OCI-M1 (cell line): ENCODE data around the gene FMNL1.
A peak's percentile ranks its signal among the peaks of the same experiment; 100 is the strongest.

Source experiments
- DNase-seq: peaks from one replicate; lab custom pipeline; 2025; lab: John Stamatoyannopoulos, UW

Gene FMNL1

DNA sequence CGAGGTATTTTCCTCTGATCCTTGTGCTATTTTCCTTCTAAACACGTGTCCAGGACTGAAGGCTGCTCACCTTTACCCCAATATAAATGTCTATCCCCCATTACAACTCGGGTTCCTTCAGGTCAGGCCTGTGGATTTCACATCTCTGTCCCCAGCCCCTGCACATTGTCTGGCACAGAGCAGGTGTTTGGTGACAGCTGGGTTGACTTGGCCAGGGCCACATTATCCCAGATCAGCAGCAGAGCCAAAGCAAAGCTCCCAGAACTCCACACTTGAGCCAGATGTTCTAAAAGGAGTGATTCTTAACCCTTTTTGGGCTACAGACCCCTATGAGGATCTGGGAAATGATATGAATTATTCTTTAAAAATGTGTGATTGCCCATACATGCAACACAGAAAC, 58.2 kb downstream of the FMNL1 start:
- no peak for DNase-seq

DNA sequence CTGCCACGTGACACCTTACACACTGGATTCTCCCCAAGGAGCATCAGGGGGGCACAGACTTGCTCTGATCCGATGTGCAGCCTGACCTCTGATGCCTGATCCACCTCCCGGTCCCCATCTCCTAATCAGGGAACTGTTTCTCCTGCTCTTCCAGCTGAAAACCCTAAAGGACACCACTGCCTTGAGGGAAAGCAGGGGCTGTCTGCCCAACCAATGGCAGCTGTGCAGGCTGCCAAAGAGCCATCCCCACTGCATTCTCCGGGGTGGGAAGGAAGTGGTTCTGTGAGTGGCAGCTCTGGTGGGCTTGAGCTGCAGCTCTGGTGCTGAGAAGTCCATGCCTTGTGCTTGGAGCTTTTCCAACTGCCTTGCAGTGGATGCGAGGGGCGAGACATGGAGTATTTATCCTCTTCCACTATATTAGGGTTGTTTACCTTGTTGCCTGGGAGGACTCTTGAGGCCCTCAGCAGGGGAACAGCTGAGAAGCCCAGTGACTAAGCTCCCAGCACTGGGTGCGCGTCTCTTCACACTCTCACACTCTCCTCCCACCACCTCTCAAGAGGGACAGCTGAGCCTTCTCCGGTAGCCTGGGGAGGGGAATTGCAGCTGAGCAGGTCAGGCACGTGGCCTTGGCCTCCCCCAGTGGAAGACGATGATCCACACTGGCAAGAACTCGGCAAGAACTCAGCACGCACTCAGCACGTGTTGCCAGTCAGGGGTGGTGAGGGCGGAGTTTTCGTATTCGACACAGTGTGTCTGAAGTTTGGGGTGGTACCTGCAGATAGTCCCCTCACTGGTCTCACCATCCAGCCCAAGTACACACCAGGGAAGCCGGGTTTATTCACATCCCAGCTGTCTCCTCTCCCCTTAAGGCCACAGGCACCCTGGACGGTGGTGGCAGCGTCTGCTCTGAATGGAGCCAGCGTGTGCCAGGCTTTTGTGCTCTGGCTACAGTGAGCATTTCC, 61.3 kb downstream of the FMNL1 start:
- no peak for DNase-seq

GRCh38 chr17:45283711-45284110, 62.0 kb downstream of the FMNL1 start:
- no peak for DNase-seq

GRCh38 chr17:45284176-45285140, 62.8 kb downstream of the FMNL1 start:
- no peak for DNase-seq

DNA sequence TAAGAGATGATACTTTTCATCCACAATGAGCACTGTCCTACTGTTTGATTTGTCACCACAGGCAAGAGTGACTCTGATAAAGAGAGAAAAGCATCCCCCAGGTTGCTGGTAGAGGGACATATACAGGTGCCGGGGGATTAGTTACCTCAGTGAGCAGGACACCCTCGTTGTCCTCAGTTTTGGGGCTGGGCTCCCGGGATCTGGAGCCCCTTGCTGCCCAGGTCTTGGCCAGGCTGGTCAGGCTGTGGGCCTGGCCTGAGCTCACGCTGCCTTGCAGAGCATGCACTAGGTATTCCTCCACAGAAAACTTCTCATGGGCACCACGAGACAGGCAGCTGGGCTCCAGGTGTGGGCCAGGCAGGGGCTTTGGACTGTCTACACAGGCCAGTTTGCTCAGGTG, 64.6 kb downstream of the FMNL1 start:
- no peak for DNase-seq

- no peak for DNase-seq
Measured at GRCh38 chr17:45287526-45288500, 66.1 kb downstream of the FMNL1 start.

- DNase-seq, result no peak
Measured at GRCh38 chr17:45288825-45289224, 67.1 kb downstream of the FMNL1 start.

- DNase-seq, result no peak
Measured at GRCh38 chr17:45289301-45290268, 67.9 kb downstream of the FMNL1 start.

- DNase-seq, result no peak
Measured at GRCh38 chr17:45290269-45290765, 68.6 kb downstream of the FMNL1 start.

DNA sequence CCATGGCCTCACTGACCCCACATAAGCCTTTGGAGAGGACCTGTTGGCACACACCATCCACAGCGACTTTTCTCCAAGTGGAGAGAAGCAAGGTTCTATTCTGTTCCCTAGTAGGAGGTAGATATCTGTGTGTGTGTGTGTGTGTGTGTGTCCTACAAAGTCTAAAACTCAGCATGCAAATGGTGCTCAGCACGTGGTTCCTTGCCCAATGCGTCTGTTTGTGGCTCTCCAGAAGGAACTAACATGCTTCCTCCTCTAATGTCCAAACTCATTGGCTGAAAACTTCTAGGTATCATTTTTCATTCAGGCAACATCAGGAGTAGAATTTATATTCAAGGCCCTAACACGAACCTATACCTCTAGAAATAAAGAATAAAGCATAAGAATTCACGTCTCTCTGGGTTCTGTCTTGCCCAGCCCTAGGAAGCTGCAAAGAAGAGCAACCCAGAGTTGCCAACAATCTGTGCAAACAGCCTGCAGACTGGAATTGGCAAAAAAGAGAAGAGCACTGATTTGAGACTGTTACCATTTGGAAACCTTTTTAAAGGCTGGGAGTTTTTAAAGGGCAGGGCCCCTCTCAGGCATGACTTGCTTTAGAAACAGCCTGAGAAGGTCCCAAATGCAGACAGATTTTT, 69.6 kb downstream of the FMNL1 start:
- peak; percentile 21 for DNase-seq

DNA sequence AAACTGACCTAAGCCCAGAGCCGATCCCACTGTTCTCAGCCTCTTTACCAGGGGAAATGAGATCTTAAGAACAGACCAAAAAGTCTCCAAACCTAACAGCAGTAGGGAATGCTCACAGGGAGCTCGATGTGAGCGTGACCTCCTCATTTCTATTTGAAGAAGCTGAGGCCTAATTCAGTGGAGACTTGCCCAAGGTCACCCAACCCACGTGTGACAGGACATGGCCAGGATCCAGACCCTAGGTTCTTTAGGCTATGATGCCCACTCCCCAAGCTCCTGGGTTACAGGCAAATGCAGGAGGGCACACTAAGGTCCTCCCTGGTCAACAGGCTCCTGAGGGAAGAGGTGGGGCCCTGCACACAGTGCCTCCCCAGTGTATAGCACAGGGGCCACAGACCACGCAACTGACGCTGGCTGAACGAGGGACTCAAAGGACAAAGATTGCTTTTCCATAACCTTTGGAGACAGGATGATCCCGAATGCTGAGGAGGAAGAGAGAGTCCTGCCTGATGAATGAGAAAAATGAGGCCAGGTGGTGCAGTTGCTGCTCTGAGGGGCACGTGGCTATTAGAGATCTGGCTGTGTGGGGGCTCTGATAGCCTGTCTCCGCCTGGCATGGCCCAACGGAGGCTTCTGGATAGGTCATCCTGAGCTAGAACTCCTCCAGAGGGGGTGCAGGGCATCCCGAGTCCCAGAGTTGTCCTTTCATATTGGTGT, 71.2 kb downstream of the FMNL1 start:
- no peak for DNase-seq

- DNase-seq, result peak; percentile 32
Measured at GRCh38 chr17:45293413-45294211, 71.9 kb downstream of the FMNL1 start.

DNA sequence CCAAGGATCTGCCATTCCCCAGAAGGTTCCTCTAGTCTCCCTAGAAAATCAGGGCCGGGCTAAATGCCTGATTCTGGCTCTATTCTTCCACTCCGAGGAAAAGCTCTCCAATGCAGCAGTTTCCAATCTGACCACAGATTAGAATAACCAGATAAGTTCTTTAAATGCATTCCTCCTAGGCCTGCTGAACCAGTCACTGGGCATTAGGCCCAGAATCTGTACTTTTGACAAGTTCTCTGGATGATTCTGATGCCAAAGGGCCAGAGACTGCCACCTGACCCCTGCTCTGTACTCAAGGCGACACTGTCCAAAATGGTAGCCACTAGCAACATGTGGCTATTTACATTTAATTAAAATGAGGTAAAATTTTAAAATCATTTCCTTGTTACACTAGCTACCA, 72.8 kb downstream of the FMNL1 start:
- no peak for DNase-seq

DNA sequence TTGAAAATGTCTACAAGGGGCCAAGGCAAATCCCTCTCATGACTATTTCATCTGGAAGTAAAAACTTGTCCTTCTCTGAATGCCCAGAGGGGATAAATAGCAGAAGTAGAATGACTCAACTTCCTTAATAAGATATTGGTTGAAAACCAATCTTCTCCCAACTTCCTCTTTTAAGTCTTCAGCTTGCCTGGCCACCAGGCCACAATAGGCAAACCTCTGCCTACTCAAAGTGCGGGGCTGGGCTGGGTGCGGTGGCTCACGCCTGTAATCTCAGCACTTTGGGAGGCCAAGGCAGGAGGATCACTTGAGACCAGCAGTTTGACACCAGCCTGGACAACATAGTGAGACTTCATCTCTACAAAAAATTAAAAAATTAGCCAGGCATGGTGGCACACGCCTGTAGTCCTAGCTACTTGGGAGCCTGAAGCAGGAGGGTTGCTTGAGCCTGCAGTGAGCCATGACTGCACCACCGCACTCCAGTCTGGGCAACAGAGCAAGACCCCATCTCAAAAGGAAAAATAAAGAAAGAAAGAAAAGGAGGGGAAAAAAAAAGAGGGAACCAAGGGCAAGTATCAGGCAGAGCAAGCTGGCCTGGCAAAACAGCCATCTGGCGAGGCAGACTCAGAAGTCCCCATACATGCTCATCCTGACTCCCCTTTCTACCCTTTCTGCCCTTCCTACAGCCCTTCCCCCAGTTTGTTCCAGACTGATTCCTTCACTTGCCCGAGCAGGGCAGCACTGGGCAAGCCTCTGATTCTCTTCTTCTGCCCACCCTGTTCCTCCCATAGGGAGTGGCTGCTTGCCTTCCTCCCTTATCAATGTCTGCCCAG, 74.5 kb downstream of the FMNL1 start:
- peak; percentile 95 for DNase-seq

DNA sequence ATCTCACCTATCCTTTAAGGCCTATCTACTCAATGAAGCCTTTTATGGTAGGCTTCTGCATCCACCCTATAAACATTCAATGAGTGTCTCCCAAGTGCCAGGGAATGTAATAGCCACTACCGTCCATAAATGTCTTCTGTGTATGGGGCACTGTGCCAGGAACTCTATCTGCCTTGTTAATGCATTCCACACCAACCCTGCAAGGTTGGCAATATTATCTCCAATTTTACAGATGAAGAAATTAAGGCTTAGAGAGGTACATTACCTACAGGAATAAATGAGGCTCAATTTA, 75.1 kb downstream of the FMNL1 start:
- no peak for DNase-seq
